GM12801 (cell line): ENCODE measurements around the gene EFCAB12.

Source experiments
- TF ChIP-seq, protein P1 (sequence below): IDR thresholded peaks from one replicate; pipeline ENCODE4 v1.5.1; 2011; ENCODE audit warnings: control low read depth; ENCODE audit not compliant: insufficient read length; ENCODE audit errors: extremely low read depth

The EFCAB12 gene

DNA sequence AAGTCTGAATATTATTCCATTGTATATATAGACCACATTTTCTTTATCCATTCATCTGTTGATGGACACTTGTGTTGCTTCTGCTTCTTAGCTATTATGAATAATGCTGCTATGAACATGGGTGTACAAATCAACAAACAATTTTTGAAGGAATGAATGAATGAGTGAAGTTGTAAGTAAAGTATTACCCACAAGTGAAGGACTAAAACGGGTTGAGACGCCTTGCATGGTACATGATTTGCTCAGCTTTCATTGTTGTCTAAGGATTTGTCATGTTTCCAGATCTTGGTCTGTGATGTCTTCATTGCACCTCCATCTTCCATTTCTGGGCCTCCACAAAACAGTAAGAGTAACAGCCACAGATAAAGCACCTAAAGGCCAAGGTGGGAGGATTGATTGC, 32.1 kb upstream of the EFCAB12 start:
- TF ChIP-seq, protein P1, sequence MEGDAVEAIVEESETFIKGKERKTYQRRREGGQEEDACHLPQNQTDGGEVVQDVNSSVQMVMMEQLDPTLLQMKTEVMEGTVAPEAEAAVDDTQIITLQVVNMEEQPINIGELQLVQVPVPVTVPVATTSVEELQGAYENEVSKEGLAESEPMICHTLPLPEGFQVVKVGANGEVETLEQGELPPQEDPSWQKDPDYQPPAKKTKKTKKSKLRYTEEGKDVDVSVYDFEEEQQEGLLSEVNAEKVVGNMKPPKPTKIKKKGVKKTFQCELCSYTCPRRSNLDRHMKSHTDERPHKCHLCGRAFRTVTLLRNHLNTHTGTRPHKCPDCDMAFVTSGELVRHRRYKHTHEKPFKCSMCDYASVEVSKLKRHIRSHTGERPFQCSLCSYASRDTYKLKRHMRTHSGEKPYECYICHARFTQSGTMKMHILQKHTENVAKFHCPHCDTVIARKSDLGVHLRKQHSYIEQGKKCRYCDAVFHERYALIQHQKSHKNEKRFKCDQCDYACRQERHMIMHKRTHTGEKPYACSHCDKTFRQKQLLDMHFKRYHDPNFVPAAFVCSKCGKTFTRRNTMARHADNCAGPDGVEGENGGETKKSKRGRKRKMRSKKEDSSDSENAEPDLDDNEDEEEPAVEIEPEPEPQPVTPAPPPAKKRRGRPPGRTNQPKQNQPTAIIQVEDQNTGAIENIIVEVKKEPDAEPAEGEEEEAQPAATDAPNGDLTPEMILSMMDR: no peak

DNA sequence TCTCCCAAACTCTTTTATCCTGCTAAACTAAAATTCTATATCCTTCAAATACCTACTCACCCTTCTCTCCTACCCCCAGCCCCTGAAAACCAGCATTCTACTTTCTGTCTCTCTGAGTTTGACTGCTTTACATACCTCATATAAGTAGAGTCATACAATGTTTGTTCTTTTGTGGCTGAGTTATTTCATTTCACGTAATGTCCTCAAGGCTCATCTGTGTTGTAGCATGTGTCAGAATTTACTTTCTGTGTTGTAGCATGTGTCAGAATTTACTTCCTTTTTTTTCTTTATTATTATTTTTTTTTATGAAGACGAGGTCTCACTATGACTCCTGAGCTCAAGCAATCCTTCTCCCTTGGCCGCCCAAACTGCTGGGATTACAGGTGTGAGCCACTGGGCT, 31.7 kb upstream of the EFCAB12 start:
- TF ChIP-seq, protein P1: no peak

DNA sequence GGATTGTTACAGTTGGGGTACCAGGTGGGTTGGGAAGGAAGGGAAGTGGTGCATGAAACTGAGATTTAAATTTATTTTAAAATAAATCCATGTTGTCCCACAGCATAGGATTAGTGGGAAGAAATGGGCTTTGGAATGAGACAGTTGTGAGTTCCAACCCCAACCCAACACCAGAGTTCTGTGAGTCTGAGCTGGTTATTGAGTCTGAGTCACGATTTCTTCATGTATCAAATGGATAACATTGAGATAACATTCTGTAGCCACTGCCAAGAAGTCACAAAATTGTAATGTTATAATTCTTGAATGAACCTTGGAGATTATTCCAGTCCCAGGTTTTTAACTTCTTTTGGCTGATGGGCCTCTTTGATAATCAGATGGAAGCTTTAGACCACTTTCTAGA, 25.3 kb upstream of the EFCAB12 start:
- TF ChIP-seq, protein P1: no peak

DNA sequence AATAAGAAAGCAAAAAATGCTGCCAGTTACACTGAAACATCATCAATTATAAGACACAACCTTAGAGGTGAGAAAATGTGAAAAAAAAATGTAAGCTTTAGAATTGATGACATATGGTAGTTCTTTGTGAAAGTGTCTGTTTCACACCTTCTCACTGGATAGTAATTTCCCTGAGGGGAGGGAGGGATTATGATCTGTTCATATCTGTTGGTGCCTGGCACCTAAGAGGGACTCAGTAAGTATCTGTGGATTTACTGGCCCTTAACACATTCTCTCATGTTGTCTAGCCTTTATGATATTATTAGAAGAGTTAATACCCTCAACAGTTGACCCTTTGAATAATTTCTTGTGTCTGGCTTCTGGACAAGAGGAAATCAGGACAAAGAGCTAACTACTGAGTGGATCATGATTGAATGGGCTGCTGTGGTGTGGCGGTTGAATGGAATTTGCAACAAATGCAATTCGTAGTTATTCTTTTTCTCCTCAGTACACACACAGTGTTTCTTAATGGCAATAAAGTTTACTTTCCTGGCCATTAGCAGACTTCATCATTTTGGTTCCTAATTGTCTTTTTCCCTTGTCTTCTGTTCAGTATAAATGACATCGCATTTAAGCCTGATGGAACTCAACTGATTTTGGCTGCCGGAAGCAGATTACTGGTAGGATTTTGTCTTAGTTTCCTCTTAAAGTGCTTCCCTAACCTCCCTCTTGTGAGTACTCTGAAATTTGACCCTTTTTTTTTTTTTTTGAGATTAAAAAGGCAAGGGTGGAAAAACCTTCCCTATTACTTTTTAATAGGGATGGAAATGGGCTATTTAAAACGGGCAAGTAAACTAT, 21.1 kb upstream of the EFCAB12 start:
- TF ChIP-seq, protein P1: no peak

DNA sequence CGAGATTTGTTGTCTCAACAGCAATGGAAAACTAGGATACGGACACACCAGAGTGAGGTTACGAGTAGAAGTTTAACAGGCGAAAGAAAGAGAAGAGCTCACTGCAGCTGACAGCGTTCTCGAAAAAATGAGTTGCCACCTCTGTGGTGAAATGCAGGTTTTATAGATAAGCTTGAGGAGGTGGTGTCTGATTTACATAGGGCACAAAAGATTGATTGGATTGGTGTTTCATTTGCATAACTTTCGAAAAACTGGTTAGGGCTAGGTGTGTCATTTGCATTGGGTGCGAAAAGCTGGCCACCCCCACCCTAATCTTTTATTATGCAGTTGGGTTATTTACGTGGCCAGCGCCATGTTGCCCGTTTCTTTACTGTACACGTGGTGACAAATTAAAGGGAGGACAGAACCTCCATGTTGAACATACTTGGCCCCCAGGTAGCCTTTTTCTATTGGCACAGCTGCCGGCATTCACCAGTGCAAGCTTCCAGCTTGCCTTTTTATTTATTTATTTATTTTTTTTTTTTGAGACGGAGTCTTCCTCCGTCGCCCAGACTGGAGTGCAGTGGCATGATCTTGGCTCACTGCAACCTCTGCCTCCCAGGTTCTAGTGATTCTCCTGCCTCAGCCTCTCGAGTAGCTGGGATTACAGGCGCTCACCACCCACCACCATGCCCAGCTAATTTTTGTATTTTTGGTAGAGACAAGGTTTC, 19.9 kb upstream of the EFCAB12 start:
- TF ChIP-seq, protein P1: no peak

DNA sequence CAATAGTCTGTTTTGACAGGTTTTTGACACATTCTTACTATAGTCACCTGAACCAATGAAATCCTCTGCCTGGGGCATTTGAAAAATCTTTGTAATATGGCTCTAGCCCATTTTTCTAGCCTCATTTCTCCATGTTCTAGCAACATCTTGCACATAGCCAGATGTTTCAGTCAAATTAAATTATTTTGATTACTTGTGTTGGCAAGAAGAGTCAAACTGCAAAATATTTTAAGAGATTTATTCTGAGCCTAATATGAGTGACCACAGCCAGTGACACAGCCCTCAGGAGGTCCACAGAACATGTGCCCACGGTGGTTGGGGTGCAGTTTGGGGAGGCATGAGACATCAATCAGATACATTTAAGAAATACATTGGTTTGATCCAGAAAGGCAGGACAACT, 18.5 kb upstream of the EFCAB12 start:
- TF ChIP-seq, protein P1: no peak

DNA sequence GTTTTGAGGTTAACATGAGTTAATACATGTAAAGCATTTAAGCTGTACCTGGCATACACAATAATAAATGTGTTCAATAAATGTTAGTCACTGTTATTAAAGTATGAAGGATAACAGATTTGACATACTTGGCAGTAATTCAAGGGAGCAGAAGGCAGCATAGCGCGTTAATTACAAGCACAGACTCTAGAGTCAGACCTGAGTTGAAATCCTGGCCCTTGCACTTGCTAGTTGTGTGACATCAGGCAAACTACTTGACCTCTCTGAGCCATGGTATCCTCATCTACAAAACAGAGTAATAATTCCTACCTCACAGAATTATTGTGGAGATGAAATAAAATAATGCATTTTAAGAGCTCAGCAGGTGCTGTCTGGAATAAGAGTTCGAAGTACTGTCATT, 17.0 kb upstream of the EFCAB12 start:
- TF ChIP-seq, protein P1: no peak
